HL-60 (cell line): ENCODE measurements around the gene CXCR5.

ENCODE experiments used
- CTCF ChIP-seq: IDR thresholded peaks from one replicate; pipeline ENCODE4 v1.5.1; 2011; ENCODE audit warnings: low read length, control low read depth, inconsistent platforms; ENCODE audit not compliant: insufficient read depth
- TF ChIP-seq, protein P1 (sequence below): IDR thresholded peaks from 2 replicates; pipeline ENCODE4 v1.6.1; 2012; ENCODE audit warnings: low read depth; ENCODE audit not compliant: insufficient replicate concordance

GRCh38 chr11:118933486-118933885 lies 49.8 kb downstream of the CXCR5 start:
- TF ChIP-seq CTCF = no peak
- TF ChIP-seq, protein P1, sequence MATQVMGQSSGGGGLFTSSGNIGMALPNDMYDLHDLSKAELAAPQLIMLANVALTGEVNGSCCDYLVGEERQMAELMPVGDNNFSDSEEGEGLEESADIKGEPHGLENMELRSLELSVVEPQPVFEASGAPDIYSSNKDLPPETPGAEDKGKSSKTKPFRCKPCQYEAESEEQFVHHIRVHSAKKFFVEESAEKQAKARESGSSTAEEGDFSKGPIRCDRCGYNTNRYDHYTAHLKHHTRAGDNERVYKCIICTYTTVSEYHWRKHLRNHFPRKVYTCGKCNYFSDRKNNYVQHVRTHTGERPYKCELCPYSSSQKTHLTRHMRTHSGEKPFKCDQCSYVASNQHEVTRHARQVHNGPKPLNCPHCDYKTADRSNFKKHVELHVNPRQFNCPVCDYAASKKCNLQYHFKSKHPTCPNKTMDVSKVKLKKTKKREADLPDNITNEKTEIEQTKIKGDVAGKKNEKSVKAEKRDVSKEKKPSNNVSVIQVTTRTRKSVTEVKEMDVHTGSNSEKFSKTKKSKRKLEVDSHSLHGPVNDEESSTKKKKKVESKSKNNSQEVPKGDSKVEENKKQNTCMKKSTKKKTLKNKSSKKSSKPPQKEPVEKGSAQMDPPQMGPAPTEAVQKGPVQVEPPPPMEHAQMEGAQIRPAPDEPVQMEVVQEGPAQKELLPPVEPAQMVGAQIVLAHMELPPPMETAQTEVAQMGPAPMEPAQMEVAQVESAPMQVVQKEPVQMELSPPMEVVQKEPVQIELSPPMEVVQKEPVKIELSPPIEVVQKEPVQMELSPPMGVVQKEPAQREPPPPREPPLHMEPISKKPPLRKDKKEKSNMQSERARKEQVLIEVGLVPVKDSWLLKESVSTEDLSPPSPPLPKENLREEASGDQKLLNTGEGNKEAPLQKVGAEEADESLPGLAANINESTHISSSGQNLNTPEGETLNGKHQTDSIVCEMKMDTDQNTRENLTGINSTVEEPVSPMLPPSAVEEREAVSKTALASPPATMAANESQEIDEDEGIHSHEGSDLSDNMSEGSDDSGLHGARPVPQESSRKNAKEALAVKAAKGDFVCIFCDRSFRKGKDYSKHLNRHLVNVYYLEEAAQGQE = no peak
